GM23338 (cell line): ENCODE data around the gene CIAO3.

ENCODE experiments used
- CREB1 ChIP-seq: fragments of 250-450 bp; sonication (Bioruptor Pico); IDR thresholded peaks from 2 replicates; pipeline ENCODE4 v1.5.0; 2020; ENCODE audit warnings: low read depth, mild to moderate bottlenecking, moderate library complexity
- EZH2phosphoT487 ChIP-seq: fragments of 200-600 bp; sonication (generic); IDR thresholded peaks from one replicate; pipeline ENCODE4 v1.8.1; 2018; ENCODE audit warnings: antibody characterized with exemption; ENCODE audit not compliant: unreplicated experiment
- TF ChIP-seq, protein P1 (sequence below), 2 experiments: fragments of 200-600 bp in 1 of 2; sonication (generic) in 1 of 2; conservative IDR thresholded peaks; 2 replicates each; pipeline versions ENCODE4 v1.5.1 to v1.6.1; 2016 to 2017; ENCODE audit warnings: antibody characterized with exemption in 2 of 2, low read depth in 2 of 2, mild to moderate bottlenecking in 2 of 2, moderate library complexity in 1 of 2

DNA sequence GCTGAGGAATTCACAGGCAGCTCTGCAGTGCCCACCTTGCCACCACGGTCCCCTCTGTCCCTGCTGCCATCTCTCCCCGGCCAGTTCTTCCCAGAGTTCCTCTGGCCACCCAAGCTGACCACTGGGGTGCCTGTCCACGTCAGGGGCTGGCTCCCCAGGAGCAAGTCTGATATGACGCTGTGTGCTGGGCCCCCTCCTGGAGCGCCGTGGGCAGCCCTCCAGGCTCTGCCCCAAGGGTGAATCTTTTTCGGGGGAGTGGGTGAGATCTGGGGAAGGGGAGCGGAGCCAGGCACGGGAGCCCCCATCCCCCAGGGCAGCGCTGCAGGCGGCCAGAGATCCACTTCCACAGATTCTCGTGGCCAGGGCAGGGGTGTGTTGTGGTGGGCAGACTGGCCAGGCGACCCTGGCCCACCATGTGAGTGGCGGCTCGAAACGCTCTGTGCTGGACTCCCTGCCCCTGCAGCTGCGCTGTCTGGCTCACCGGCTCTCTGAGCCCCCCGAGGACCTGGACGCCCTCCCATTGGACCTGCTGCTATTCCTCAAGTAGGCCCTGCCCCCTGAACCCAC lies 23.5 kb upstream of the CIAO3 start:
- TF ChIP-seq, protein P1, sequence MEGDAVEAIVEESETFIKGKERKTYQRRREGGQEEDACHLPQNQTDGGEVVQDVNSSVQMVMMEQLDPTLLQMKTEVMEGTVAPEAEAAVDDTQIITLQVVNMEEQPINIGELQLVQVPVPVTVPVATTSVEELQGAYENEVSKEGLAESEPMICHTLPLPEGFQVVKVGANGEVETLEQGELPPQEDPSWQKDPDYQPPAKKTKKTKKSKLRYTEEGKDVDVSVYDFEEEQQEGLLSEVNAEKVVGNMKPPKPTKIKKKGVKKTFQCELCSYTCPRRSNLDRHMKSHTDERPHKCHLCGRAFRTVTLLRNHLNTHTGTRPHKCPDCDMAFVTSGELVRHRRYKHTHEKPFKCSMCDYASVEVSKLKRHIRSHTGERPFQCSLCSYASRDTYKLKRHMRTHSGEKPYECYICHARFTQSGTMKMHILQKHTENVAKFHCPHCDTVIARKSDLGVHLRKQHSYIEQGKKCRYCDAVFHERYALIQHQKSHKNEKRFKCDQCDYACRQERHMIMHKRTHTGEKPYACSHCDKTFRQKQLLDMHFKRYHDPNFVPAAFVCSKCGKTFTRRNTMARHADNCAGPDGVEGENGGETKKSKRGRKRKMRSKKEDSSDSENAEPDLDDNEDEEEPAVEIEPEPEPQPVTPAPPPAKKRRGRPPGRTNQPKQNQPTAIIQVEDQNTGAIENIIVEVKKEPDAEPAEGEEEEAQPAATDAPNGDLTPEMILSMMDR (conservative IDR thresholded peaks at IDR 0.05; ENCODE audit: low read depth in 2 of 2) = no peak
- TF ChIP-seq CREB1 = no peak
- no peak for TF ChIP-seq EZH2phosphoT487
